H1 (cell line): ENCODE data around the gene AIRE. TPM values are rescaled to one million over a fixed set of nuclear protein-coding genes. Genes with fewer than 3 reads are reported as not detected.

Source experiments
- CTCF ChIA-PET: fragments of 300-600 bp; sonication (Branson Sonifier 250); formaldehyde crosslinking; loops from one replicate; lab custom pipeline; 2021; ENCODE audit not compliant: partially characterized antibody; lab: Charles Lee
- POLR2A ChIA-PET: fragments of 300-600 bp; sonication (Branson Sonifier 250); formaldehyde crosslinking; loops from one replicate; lab custom pipeline; 2021; ENCODE audit warnings: inconsistent platforms; ENCODE audit not compliant: partially characterized antibody; lab: Charles Lee
- DNase-seq, 2 experiments: peaks; one replicate each; pipeline versions ENCODE4 v3.0.0 to v3.0.0-alpha.2; 2010 to 2022; ENCODE audit warnings: low spot score in 2 of 2, low read depth in 1 of 2, mixed read lengths in 1 of 2
- FAIRE-seq: peaks from 2 replicates; lab custom pipeline; 2011; peaks lifted over from hg19 to GRCh38; lab: Jason Lieb, UNC
- H2AFZ ChIP-seq: 2 replicates; pipeline ENCODE4 v1.8.1; 2012; ENCODE audit warnings: low read length, inconsistent platforms
- H2AK5ac ChIP-seq: 2 replicates; pipeline ENCODE4 v1.6.1; 2013; ENCODE audit warnings: low read depth, low read length
- H2BK120ac ChIP-seq: replicated peaks from 2 replicates; pipeline ENCODE3; 2013; ENCODE audit warnings: low read depth, low read length, inconsistent platforms
- H2BK12ac ChIP-seq: 2 replicates; pipeline ENCODE4 v1.6.1; 2013; ENCODE audit warnings: low read depth, low read length
- H2BK15ac ChIP-seq: 2 replicates; pipeline ENCODE4 v1.6.1; 2013; ENCODE audit warnings: low read length
- H2BK20ac ChIP-seq: 2 replicates; pipeline ENCODE4 v1.6.1; 2013; ENCODE audit warnings: low read length
- H2BK5ac ChIP-seq: 2 replicates; pipeline ENCODE4 v1.6.1; 2013; ENCODE audit warnings: low read depth, low read length
- H3K14ac ChIP-seq: 2 replicates; pipeline ENCODE4 v1.6.1; 2013; ENCODE audit warnings: inconsistent platforms; ENCODE audit not compliant: insufficient read length
- H3K18ac ChIP-seq: 2 replicates; pipeline ENCODE4 v1.6.1; 2013; ENCODE audit warnings: low read length; ENCODE audit errors: extremely low read depth
- H3K23ac ChIP-seq: 2 replicates; pipeline ENCODE4 v1.6.1; 2013; ENCODE audit warnings: inconsistent platforms; ENCODE audit not compliant: insufficient read length
- H3K23me2 ChIP-seq: 2 replicates; pipeline ENCODE4 v1.6.1; 2013; ENCODE audit warnings: low read depth, low read length
- H3K27ac ChIP-seq: 2 replicates; pipeline ENCODE4 v1.6.1; 2011; ENCODE audit warnings: low read depth, low read length, inconsistent platforms
- H3K27me3 ChIP-seq, 4 experiments: replicated peaks in 1 of 4; 1 replicate in 1 of 4; 2 replicates in 3 of 4; pipeline versions ENCODE4 v1.6.1 to v1.8.1; 2011 to 2013; ENCODE audit warnings: low read length in 3 of 4, mild to moderate bottlenecking in 3 of 4, inconsistent platforms in 2 of 4, mixed read lengths in 2 of 4, moderate library complexity in 1 of 4; ENCODE audit not compliant: control insufficient read depth in 3 of 4, insufficient read depth in 3 of 4; ENCODE audit errors: extremely low read depth in 1 of 4
- H3K36me3 ChIP-seq, 4 experiments: 2 replicates each; pipeline versions ENCODE4 v1.6.1 to v1.8.1; 2011 to 2013; ENCODE audit warnings: mild to moderate bottlenecking in 4 of 4, low read length in 3 of 4, moderate library complexity in 2 of 4, control low read depth in 1 of 4, inconsistent platforms in 1 of 4; ENCODE audit not compliant: insufficient read depth in 4 of 4, control insufficient read depth in 2 of 4
- H3K4ac ChIP-seq: replicated peaks from 2 replicates; pipeline ENCODE3; 2013; ENCODE audit warnings: low read length, low read depth, mixed read lengths, inconsistent platforms; ENCODE audit not compliant: insufficient read length
- H3K4me1 ChIP-seq, 4 experiments: replicated peaks in 1 of 4; 1 replicate in 1 of 4; 2 replicates in 3 of 4; pipeline versions ENCODE4 v1.6.1 to v1.8.1; 2011 to 2013; ENCODE audit warnings: low read length in 3 of 4, inconsistent platforms in 2 of 4, mixed read lengths in 1 of 4; ENCODE audit not compliant: insufficient read depth in 4 of 4, control insufficient read depth in 3 of 4
- H3K4me2 ChIP-seq, 2 experiments: 2 replicates each; pipeline versions ENCODE4 v1.6.1 to v1.8.1; 2011 to 2013; ENCODE audit warnings: low read depth in 2 of 2, low read length in 2 of 2, control low read depth in 1 of 2, inconsistent platforms in 1 of 2, mild to moderate bottlenecking in 1 of 2; ENCODE audit not compliant: insufficient read depth in 1 of 2
- H3K4me3 ChIP-seq, 4 experiments: fragments of 200-600, 300-600 bp in 1 of 4; sonication (generic), shearing (Covaris generic), sonication (Bioruptor Twin) in 1 of 4; 2 replicates each; pipeline versions ENCODE4 v1.5.1 to v1.8.1; 2011 to 2016; ENCODE audit warnings: low read length in 4 of 4, low read depth in 3 of 4, control low read depth in 2 of 4, inconsistent platforms in 2 of 4, mild to moderate bottlenecking in 2 of 4, mixed read lengths in 1 of 4, moderate library complexity in 1 of 4; ENCODE audit not compliant: insufficient read depth in 2 of 4; ENCODE audit errors: extremely low read depth in 1 of 4
- H3K56ac ChIP-seq: replicated peaks from 2 replicates; pipeline ENCODE3; 2013; ENCODE audit warnings: low read depth, mild to moderate bottlenecking, mixed read lengths, low read length, inconsistent platforms; ENCODE audit not compliant: insufficient read length
- H3K79me1 ChIP-seq: 2 replicates; pipeline ENCODE4 v1.6.1; 2013; ENCODE audit warnings: low read depth, low read length, control low read depth
- H3K79me2 ChIP-seq, 2 experiments: 2 replicates each; pipeline versions ENCODE4 v1.6.1 to v1.8.1; 2012 to 2013; ENCODE audit warnings: low read length in 2 of 2, mild to moderate bottlenecking in 2 of 2, inconsistent platforms in 1 of 2; ENCODE audit not compliant: insufficient read depth in 2 of 2, control insufficient read depth in 1 of 2
- H3K9ac ChIP-seq, 4 experiments: replicated peaks in 1 of 4; 1 replicate in 1 of 4; 2 replicates in 3 of 4; pipeline versions ENCODE4 v1.6.1 to v1.8.1; 2011 to 2013; ENCODE audit warnings: low read depth in 3 of 4, low read length in 3 of 4, control low read depth in 2 of 4, mild to moderate bottlenecking in 2 of 4, moderate library complexity in 2 of 4, inconsistent platforms in 1 of 4; ENCODE audit errors: extremely low read depth in 1 of 4
- H3K9me3 ChIP-seq, 2 experiments: 2 replicates each; pipeline versions ENCODE4 v1.6.1 to v1.8.1; 2012 to 2013; ENCODE audit warnings: mild to moderate bottlenecking in 2 of 2, moderate library complexity in 2 of 2, control low read depth in 1 of 2, inconsistent platforms in 1 of 2, low read depth in 1 of 2, low read length in 1 of 2, mixed read lengths in 1 of 2; ENCODE audit not compliant: insufficient read depth in 2 of 2
- H4K20me1 ChIP-seq, 2 experiments: replicated peaks in 1 of 2; 2 replicates each; pipeline versions ENCODE3 to v1.8.1; 2011 to 2013; ENCODE audit warnings: inconsistent platforms in 2 of 2, low read length in 2 of 2, mild to moderate bottlenecking in 1 of 2; ENCODE audit not compliant: insufficient read depth in 2 of 2, control insufficient read depth in 1 of 2
- H4K5ac ChIP-seq: 2 replicates; pipeline ENCODE4 v1.6.1; 2013; ENCODE audit warnings: low read length, low read depth, mixed read lengths, inconsistent platforms; ENCODE audit not compliant: insufficient read length
- H4K8ac ChIP-seq: 2 replicates; pipeline ENCODE4 v1.8.0; 2013; ENCODE audit warnings: mild to moderate bottlenecking, moderate library complexity, low read length, inconsistent platforms; ENCODE audit not compliant: insufficient read depth; ENCODE audit errors: extremely low read depth
- H4K91ac ChIP-seq: replicated peaks from 2 replicates; pipeline ENCODE3; 2013; ENCODE audit warnings: low read length, mixed read lengths, inconsistent platforms; ENCODE audit not compliant: insufficient read length
- POLR2AphosphoS5 ChIP-seq: IDR thresholded peaks from 2 replicates; pipeline ENCODE4 v1.6.1; 2011; ENCODE audit warnings: low read depth, low read length
- USF2 ChIP-seq: IDR thresholded peaks from 2 replicates; pipeline ENCODE4 v1.6.1; 2011; ENCODE audit warnings: low read length, improper control_type of control experiment
- WGBS, 2 experiments: shearing (Covaris generic) in 1 of 2; methylation state at CpG; one replicate each; pipeline versions ENCODE4 v1.1.6 to v1.1.7; 2013 to 2015; ENCODE audit warnings: low lambda C conversion rate in 2 of 2, mixed read lengths in 2 of 2, inconsistent platforms in 1 of 2, low coverage in 1 of 2, missing lambda C conversion rate in 1 of 2; ENCODE audit not compliant: insufficient replicate concordance in 2 of 2, insufficient coverage in 1 of 2, insufficient read length in 1 of 2; ENCODE audit errors: extremely low coverage in 1 of 2, missing lambda C conversion rate in 1 of 2; 5-methylcytosine and 5-hydroxymethylcytosine counted together
- polyA plus RNA-seq, 7 experiments: library from polyadenylated mRNA; depleted of rRNA in 3 of 7; stranded (reverse) in 5 of 7; unstranded in 2 of 7; fragments of >200 nt in 5 of 7; fragments of 200-250 nt in 2 of 7; gene quantifications; 1 replicate in 5 of 7; 2 replicates in 1 of 7; 4 replicates in 1 of 7; pipeline versions ENCODE4 v1.2.1 to v1.2.3, GENCODE V29; 2011 to 2013; ENCODE audit warnings: missing spikeins in 2 of 7, mixed read lengths in 2 of 7
- total RNA-seq: library from RNA; stranded (reverse); fragmentation: NEBNext Ultra II Directional; extraction: Animal tissue kit (Norgen Biotek cat#: 25700); gene quantifications from 2 replicates; pipeline ENCODE4 v1.2.1, GENCODE V29; 2021

AIRE gene
- total and polyA plus RNA-seq, 2 of the 8 experiments (the other 6 are each of a cell fraction or from before 2014, with no cell fraction given): 0.09 TPM; not detected in 1

GRCh38 chr21:44329971-44330681 lies 44.5 kb downstream of the AIRE start:
- H2AFZ ChIP-seq: no peak overlapping the region
- H2BK15ac ChIP-seq: no peak overlapping the region
- TF ChIP-seq POLR2AphosphoS5 (peak; percentile 14), USF2 (no peak)
- H2AK5ac ChIP-seq: no peak overlapping the region
- no peak overlapping the region for H2BK20ac ChIP-seq
- 90% methylated on average over 41 of the region's 44 CpGs; no CpG with 5 or more reads in 1 of the 2 experiments for WGBS, 2 experiments
- H3K4me2 ChIP-seq: no peak overlapping the region
- H4K20me1 ChIP-seq: peaks cover 0 to 6% of the 10 kb centered on the region in 2 experiments
- H3K9ac ChIP-seq: no peak overlapping the region
- no peak overlapping the region for H4K91ac ChIP-seq
- H3K79me1 ChIP-seq: no peaks in the 10 kb centered on the region
- DNase-seq (no peak), FAIRE-seq (no peak)
- no peak overlapping the region for H3K27ac ChIP-seq
- H2BK12ac ChIP-seq: no peak overlapping the region
- H3K79me2 ChIP-seq: no peaks in the 10 kb centered on the region
- peaks cover 0 to 8% (median 0%) of the 10 kb centered on the region in 4 experiments; a peak in 2 of 8 replicates for H3K36me3 ChIP-seq
- H4K8ac ChIP-seq: no peak overlapping the region; the same call in 1 of the 2 replicates
- no peaks in the 10 kb centered on the region for H3K9me3 ChIP-seq
- no peak overlapping the region for H3K14ac ChIP-seq
- no peak overlapping the region for H2BK5ac ChIP-seq
- POLR2A ChIA-PET: interaction anchor here (1.6 to 1.7 kb wide), 4 partner anchors 11 to 21 kb away, joined by 4 to 8 read pairs (median 6); no protein-coding TSS in a partner anchor
- H3K23ac ChIP-seq: no peak overlapping the region
- no peak overlapping the region for H2BK120ac ChIP-seq
- CTCF ChIA-PET: interaction anchor here (0.6 to 1.6 kb wide), 8 partner anchors 11 to 439 kb away, joined by 3 to 5 read pairs (median 4); no protein-coding TSS in a partner anchor
- H4K5ac ChIP-seq: no peak overlapping the region
- no peaks in the 10 kb centered on the region for H3K23me2 ChIP-seq
- no peak overlapping the region; the same call in 1 of the 2 replicates for H3K18ac ChIP-seq
- no peak overlapping the region for H3K4ac ChIP-seq
- no peak overlapping the region for H3K56ac ChIP-seq
- no peaks in the 10 kb centered on the region for H3K4me1 ChIP-seq
- H3K27me3 ChIP-seq: no peaks in the 10 kb centered on the region
- H3K4me3 ChIP-seq: no peak overlapping the region
